ENCODE results near the gene ROCK2. TPM values are rescaled to one million over a fixed set of nuclear protein-coding genes. Genes with fewer than 3 reads are reported as not detected.
A peak's percentile ranks its signal among the peaks of the same experiment; 100 is the strongest.

Gene ROCK2
- total RNA-seq, 3 donors from 2014 or later = 16.8 to 24.3 (median 18.3) TPM

DNA sequence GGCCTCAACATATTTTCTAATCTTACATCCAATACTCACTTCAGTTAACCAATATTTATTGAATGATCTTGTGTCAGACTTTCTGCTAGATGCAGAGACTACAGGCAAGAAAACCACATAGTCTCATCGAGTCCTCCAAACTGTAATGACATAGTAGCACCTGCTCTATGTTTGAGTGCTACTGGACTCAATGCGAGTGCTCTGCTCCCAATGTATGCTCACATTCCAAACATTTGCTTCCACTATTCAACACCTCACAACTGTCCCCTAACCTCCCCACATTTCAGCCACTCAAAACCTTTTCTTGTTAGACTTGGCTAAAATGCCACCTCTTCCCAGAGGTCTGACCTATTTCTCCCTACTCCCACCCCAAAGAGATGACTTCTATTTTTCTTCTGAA lies 124.0 kb downstream of the ROCK2 start:
- Mint-ChIP-seq H3K36me3 (ENCODE audit: insufficient read depth) (peaks cover 35% of the 10 kb centered on the region), H3K4me1 (ENCODE audit: low read depth) (no peaks in the 10 kb centered on the region), H3K27me3 (ENCODE audit: low read depth) (no peaks in the 10 kb centered on the region), H3K4me3 (no peak overlapping the region), H3K9me3 (no peaks in the 10 kb centered on the region)
- no peak for ATAC-seq
- no peak for DNase-seq

DNA sequence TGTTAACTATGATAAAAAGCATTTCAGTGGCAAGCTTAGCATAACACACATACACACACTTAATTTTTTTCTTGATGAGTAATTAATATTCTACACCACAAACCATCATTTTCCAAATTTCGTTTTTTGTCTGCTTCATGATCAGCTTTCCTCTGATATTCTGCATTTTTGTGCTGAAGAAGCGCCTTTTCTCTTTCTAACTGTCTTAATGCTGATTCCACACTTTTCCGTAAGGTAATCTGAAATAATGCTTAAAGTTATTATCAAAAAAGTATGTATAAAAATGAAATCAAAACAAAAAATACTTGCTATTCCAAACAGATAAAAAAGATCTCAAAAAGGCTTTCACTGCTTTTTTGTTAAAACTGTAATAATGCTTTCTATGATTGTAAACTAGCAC lies 129.0 kb downstream of the ROCK2 start:
- ATAC-seq (no peak), DNase-seq (no peak)
- Mint-ChIP-seq H3K36me3 (ENCODE audit: insufficient read depth) (peaks cover 37% of the 10 kb centered on the region), H3K4me1 (ENCODE audit: low read depth) (no peaks in the 10 kb centered on the region), H3K9me3 (no peaks in the 10 kb centered on the region), H3K27me3 (ENCODE audit: low read depth) (no peaks in the 10 kb centered on the region), H3K4me3 (no peak overlapping the region)

DNA sequence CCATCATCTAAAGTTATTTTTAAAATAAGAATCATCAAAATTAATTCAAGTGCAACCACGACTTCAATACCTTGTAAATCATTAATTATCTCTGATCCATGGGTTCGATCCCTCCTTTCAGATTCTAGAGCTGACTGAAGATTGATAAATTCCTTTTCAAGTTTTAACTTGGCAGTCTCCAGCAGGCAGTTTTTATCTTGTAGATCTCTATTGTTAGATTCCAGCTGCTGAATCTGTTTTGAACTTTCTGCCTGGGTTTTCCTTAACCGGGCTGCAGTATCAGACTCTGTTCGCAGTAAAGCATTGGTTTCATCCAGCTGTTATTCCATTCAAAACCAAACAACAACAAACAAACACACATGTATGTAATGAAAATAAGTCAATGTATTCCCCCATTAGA lies 129.7 kb downstream of the ROCK2 start:
- no peak overlapping the region for H3K4me3 Mint-ChIP-seq
- no peaks in the 10 kb centered on the region for H3K4me1 Mint-ChIP-seq (ENCODE audit: low read depth)
- ATAC-seq (no peak), DNase-seq (no peak)
- no peaks in the 10 kb centered on the region for H3K27me3 Mint-ChIP-seq (ENCODE audit: low read depth)
- H3K9me3 Mint-ChIP-seq = no peaks in the 10 kb centered on the region
- peaks cover 34% of the 10 kb centered on the region for H3K36me3 Mint-ChIP-seq (ENCODE audit: insufficient read depth)

DNA sequence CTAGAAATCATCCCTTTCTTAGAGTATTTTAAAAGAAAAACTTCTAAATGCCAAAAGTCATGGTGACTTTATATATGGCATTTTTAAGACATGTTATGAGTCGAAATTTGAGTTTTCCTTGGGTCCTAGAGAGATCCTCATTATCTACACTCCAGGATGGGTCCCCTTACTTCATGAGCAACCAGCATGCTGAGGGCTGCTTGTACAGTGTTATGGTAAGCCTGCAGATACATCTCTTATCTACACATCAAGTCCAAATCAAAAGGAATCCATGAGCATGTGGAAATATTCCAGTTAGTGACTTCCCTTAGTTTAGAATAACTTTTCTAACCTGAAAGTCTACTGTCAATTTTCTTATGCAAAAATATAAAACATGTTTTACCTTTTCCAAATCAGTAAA lies 130.5 kb downstream of the ROCK2 start:
- Mint-ChIP-seq H3K9me3 (no peaks in the 10 kb centered on the region), H3K36me3 (ENCODE audit: insufficient read depth) (peaks cover 30% of the 10 kb centered on the region), H3K27me3 (ENCODE audit: low read depth) (no peaks in the 10 kb centered on the region), H3K4me1 (ENCODE audit: low read depth) (no peaks in the 10 kb centered on the region), H3K4me3 (no peak overlapping the region)
- ATAC-seq (no peak), DNase-seq (no peak)

DNA sequence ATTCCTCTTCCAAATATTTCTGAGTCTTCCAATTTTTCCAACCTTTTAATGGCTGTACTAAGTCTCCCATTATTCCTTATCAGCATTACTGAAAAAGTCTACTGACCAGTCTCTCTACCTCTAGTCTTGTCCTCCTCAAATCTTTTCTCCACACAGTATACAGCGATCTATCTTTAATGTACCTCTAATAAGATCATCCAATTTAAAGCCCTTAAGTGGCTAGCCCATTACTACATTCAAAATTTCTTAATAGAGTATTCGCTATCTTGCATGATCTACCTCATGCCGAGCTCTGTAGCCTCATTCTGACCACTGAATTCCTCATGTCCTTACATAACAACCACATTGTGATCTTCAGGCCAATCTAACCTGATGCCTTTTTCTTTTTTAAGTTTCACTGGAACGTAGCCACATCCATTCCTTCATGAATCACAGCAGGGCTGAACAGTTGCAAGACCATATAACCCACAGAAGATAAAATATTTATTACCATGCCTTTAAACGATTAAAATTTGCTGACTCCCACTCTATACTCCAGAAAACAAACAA lies 131.3 kb downstream of the ROCK2 start:
- H3K27me3 Mint-ChIP-seq (ENCODE audit: low read depth) = no peaks in the 10 kb centered on the region
- H3K4me3 Mint-ChIP-seq = no peak overlapping the region
- no peaks in the 10 kb centered on the region for H3K9me3 Mint-ChIP-seq
- no peaks in the 10 kb centered on the region for H3K4me1 Mint-ChIP-seq (ENCODE audit: low read depth)
- H3K36me3 Mint-ChIP-seq (ENCODE audit: insufficient read depth) = peaks cover 30% of the 10 kb centered on the region
- DNase-seq = no peak
- ATAC-seq = no peak

DNA sequence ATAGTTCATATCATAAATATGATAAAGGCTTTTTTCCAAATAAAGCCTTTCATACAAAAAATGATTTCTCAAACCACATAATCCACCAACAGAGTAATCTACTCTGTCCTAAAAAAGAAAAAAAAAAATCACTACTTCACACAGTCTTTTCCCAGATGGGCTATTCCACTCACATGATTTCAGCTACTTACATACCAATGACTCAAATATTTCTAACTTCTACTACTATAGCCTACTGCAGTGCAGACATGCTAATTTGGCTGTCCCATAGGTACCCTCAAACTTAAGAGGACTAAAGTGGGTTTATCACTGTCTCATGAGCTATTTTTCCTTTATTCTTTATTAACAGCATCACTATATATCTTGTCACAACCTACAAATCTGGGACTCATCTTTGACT lies 131.8 kb downstream of the ROCK2 start:
- Mint-ChIP-seq H3K4me3 (no peak overlapping the region), H3K36me3 (ENCODE audit: insufficient read depth) (peaks cover 29% of the 10 kb centered on the region), H3K27me3 (ENCODE audit: low read depth) (no peaks in the 10 kb centered on the region), H3K9me3 (no peaks in the 10 kb centered on the region), H3K4me1 (ENCODE audit: low read depth) (no peaks in the 10 kb centered on the region)
- ATAC-seq (no peak), DNase-seq (no peak)

DNA sequence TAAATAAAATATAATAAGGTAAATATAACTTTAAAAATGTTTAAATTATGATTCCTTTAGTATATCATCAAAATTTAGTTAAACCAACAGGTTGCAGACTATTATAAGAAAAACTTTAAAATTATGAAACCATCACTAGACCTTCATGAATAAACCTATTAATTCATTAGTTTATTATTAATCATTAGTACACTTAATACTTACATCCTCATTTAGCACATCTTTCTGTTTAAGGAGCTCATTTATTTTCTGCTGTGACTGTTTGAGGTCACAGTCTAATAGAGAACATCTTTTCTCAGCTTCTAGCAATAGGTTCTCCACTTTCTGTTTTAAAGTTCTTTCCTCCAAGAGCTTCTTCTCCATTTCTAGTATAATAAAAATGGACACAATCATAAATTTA lies 136.4 kb downstream of the ROCK2 start:
- ATAC-seq = no peak
- H3K36me3 Mint-ChIP-seq (ENCODE audit: insufficient read depth) = peaks cover 16% of the 10 kb centered on the region
- peaks cover 15% of the 10 kb centered on the region for H3K4me1 Mint-ChIP-seq (ENCODE audit: low read depth)
- no peak overlapping the region for H3K4me3 Mint-ChIP-seq
- no peak for DNase-seq
- no peaks in the 10 kb centered on the region for H3K27me3 Mint-ChIP-seq (ENCODE audit: low read depth)
- no peaks in the 10 kb centered on the region for H3K9me3 Mint-ChIP-seq

DNA sequence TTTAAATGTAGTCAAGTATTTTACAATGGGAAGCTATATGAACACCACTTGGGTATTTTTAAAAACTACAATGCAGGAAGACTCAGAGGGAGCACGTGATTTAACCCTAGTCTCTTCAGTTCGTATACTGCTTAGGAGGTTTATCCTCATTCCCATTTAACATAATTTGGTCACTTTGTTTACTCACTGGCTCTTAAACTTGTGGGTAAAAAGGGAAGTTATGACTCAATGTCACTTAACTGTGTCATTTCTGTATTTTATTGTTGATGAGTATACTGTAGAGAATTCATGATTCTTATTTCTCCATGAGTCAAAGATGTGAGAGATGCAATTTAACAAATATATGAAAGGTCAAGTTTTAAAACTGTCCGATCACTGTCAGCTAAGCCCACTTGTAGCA lies 141.0 kb downstream of the ROCK2 start:
- Mint-ChIP-seq H3K27me3 (ENCODE audit: low read depth) (no peaks in the 10 kb centered on the region), H3K36me3 (ENCODE audit: insufficient read depth) (peaks cover 25% of the 10 kb centered on the region), H3K4me1 (ENCODE audit: low read depth) (peaks cover 15% of the 10 kb centered on the region), H3K9me3 (no peaks in the 10 kb centered on the region), H3K4me3 (no peak overlapping the region)
- DNase-seq (no peak), ATAC-seq (peak; percentile 75 to 86)

DNA sequence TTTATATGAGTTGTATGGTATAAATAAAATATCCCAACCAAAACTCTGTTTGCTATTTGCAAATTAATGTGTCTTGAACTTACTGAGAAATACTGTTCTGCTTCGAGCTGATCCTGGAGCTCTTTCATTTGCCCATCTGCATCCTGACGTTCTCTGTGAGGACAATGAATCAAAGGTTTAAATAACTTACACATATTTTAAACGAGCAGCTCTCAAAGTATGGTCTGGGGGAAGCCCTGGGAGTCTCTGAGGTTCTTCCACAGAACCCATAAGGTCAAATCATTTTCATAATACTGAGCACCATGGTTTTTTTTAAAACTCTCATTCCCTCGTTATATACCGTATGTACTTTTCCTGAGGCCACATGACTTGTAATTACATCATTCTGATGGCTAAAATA lies 142.5 kb downstream of the ROCK2 start:
- no peaks in the 10 kb centered on the region for H3K27me3 Mint-ChIP-seq (ENCODE audit: low read depth)
- ATAC-seq (no peak), DNase-seq (no peak)
- no peak overlapping the region for H3K4me3 Mint-ChIP-seq
- peaks cover 25% of the 10 kb centered on the region for H3K36me3 Mint-ChIP-seq (ENCODE audit: insufficient read depth)
- no peaks in the 10 kb centered on the region for H3K9me3 Mint-ChIP-seq
- peaks cover 15% of the 10 kb centered on the region for H3K4me1 Mint-ChIP-seq (ENCODE audit: low read depth)

DNA sequence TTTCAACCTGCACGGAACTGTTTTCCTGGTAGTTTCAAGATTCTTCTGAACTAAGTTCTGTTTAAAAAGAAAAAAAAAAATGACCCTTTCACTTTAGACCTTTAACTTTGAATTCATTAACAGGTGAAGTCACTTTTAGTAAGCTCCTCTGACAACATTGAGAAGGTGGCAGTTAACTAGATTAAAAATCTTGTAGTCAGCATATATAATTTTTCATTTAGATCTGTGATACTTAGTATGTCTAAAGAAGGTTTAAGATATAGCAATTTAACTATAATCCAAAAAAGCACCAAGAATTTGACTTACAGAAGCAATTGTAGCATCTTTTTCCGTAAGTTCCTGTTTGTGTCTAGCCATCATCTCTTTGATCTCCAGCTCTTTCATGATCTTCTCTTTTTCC lies 143.8 kb downstream of the ROCK2 start:
- Mint-ChIP-seq H3K4me1 (ENCODE audit: low read depth) (peaks cover 15% of the 10 kb centered on the region), H3K36me3 (ENCODE audit: insufficient read depth) (peaks cover 27% of the 10 kb centered on the region), H3K4me3 (no peak overlapping the region), H3K27me3 (ENCODE audit: low read depth) (no peaks in the 10 kb centered on the region), H3K9me3 (no peaks in the 10 kb centered on the region)
- ATAC-seq = no peak
- DNase-seq = no peak

DNA sequence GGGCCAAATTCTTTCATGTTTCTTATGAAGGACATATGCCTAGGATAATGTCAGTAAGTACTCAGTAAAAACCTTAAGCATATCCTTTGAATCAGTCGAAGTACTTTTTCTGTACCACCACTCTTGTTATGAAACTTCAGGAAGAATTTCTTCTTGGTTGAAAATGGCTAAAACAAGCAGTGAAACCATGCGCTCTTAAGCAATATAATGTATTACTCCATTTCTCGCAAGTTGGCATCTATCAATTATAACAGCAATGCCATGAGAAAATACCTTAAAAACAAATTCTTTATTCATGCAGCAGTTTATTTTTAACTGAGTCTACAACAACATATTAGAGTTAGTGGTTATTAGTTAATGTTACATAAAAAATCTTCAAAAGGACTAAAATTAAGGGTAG lies 148.2 kb downstream of the ROCK2 start:
- Mint-ChIP-seq H3K27me3 (ENCODE audit: low read depth) (no peaks in the 10 kb centered on the region), H3K4me3 (no peak overlapping the region), H3K9me3 (no peaks in the 10 kb centered on the region), H3K4me1 (ENCODE audit: low read depth) (no peaks in the 10 kb centered on the region), H3K36me3 (ENCODE audit: insufficient read depth) (peaks cover 30% of the 10 kb centered on the region)
- no peak for DNase-seq
- ATAC-seq = no peak

DNA sequence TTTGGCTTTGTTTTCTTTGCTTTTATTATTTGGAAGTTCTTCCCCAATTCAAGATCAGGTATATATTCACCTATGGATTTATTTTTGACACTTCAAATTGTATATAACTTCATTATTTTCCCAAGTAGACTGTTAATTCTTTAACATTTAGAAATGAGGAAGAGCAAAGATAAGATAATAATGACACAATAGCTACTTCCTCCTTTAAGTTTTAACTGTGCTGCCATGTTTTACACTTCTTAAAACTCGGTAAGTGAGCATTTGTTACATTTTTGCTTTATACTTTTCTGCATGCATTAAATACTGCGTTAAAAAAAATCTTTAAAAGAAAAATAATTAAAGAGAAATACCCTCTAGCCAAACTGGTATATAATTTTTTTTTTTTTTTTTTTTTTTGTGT lies 156.7 kb downstream of the ROCK2 start:
- Mint-ChIP-seq H3K4me3 (no peak overlapping the region), H3K9me3 (no peaks in the 10 kb centered on the region), H3K36me3 (ENCODE audit: insufficient read depth) (peaks cover 19% of the 10 kb centered on the region), H3K4me1 (ENCODE audit: low read depth) (no peaks in the 10 kb centered on the region), H3K27me3 (ENCODE audit: low read depth) (no peaks in the 10 kb centered on the region)
- ATAC-seq = no peak
- no peak for DNase-seq

DNA sequence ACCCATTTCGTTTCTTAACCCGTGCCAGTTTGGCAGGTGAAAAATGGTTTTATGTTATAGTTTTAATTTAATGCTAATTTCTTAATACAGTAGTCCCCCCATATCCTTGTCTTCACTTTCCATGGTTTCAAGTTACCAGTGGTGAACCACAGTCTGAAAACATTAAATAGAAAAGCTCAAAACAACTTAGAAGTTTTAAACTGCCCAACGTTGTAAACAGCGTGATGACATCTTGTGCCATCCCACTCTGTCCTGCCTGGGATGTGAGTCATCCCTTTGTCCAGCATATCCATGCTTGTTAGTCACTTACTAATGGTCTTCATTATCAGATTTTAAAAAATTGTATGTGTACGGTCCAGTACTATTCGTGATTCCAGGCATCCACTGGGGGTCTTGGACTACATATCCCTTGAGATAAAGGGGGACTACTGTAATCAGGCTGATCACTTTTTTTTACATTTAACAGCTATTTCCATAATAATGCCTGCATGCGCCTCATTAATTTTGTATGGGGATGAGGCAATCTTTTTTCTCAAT lies 157.3 kb downstream of the ROCK2 start:
- no peaks in the 10 kb centered on the region for H3K4me1 Mint-ChIP-seq (ENCODE audit: low read depth)
- no peak for DNase-seq
- no peak overlapping the region for H3K4me3 Mint-ChIP-seq
- H3K9me3 Mint-ChIP-seq = no peaks in the 10 kb centered on the region
- no peaks in the 10 kb centered on the region for H3K27me3 Mint-ChIP-seq (ENCODE audit: low read depth)
- no peak for ATAC-seq
- H3K36me3 Mint-ChIP-seq (ENCODE audit: insufficient read depth) = peaks cover 14% of the 10 kb centered on the region

DNA sequence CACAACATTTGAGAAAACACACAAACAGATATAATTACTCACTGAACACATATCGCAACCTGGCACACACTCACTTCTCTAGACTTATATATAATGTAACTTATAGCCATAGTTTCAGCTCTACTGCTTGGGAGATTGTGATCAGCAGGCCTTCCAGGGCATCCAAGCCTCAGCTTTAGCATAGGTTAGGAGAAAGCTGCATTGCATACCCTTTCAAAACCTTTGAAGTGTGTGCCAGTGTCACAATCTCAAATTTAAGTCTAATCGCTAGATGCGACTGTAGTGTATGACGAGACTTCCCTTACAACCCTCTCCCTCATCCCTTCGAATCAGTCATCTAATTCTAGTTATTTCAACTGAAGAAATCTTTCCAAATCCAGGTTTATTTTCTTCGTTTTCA lies 158.3 kb downstream of the ROCK2 start:
- DNase-seq = no peak
- peaks cover 14% of the 10 kb centered on the region for H3K36me3 Mint-ChIP-seq (ENCODE audit: insufficient read depth)
- no peaks in the 10 kb centered on the region for H3K4me1 Mint-ChIP-seq (ENCODE audit: low read depth)
- no peak for ATAC-seq
- H3K27me3 Mint-ChIP-seq (ENCODE audit: low read depth) = no peaks in the 10 kb centered on the region
- H3K4me3 Mint-ChIP-seq = no peak overlapping the region
- no peaks in the 10 kb centered on the region for H3K9me3 Mint-ChIP-seq

DNA sequence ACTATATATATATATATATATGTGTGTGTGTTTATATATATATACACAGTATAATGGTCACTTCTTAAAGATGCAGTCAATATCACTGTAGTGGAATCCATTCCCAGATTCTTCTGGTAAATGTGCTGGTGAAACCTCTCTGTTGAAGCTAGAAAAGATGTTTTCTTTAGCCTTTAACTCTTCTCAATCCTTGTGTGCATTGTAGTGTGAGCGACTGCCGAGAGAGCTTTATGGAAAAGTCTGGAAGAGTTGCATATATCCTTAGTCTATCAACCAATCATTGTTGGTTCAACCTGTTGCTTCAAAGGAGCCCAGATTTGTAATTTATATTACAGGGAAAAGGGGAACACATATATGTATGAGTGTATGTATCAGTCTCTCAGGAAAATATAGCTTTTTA lies 161.5 kb downstream of the ROCK2 start:
- DNase-seq (no peak), ATAC-seq (no peak)
- Mint-ChIP-seq H3K4me3 (no peak overlapping the region), H3K36me3 (ENCODE audit: insufficient read depth) (peaks cover 9% of the 10 kb centered on the region), H3K9me3 (no peaks in the 10 kb centered on the region), H3K4me1 (ENCODE audit: low read depth) (no peaks in the 10 kb centered on the region), H3K27me3 (ENCODE audit: low read depth) (no peaks in the 10 kb centered on the region)

DNA sequence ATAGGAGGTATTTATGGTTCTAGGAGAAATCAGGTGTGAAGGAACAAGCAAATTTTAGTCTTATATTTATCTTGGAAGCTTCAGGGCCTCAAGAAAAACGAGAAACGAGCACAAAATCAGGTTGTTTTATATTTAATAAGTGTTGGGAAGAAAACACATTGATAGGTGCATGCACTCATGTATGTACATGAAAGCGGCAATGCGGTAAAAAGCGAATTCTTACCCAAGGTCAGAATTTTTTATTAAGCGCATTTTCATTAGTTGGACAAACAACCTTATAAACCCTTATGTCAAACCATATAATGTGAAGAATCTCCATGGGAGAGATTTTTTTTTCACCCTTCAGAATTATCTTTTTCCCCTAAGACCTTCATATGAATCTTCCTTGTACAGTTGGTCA lies 163.8 kb downstream of the ROCK2 start:
- H3K4me3 Mint-ChIP-seq = no peak overlapping the region
- peaks cover 5% of the 10 kb centered on the region for H3K36me3 Mint-ChIP-seq (ENCODE audit: insufficient read depth)
- H3K4me1 Mint-ChIP-seq (ENCODE audit: low read depth) = peaks cover 3% of the 10 kb centered on the region
- no peaks in the 10 kb centered on the region for H3K9me3 Mint-ChIP-seq
- DNase-seq = no peak
- H3K27me3 Mint-ChIP-seq (ENCODE audit: low read depth) = no peaks in the 10 kb centered on the region
- no peak for ATAC-seq

Measured in activated T-cell treated with anti-CD3 and anti-CD28 coated beads, Interleukin-2, amount 50 U/mL, for 4 hours (primary cell).